ENCODE results near the gene RPRML. TPM values are rescaled to one million over a fixed set of nuclear protein-coding genes. Genes with fewer than 3 reads are reported as not detected.

The RPRML gene
- total RNA-seq, 4 donors from 2014 or later, result 0.49 TPM; not detected in 3

- in situ Hi-C loops (cut with MboI; ENCODE audit: low sequenced_read_pairs in 4 of 4), result no loop called here
- Histone ChIP-seq H3K4me1 (peaks cover 0 to 5% of the 10 kb centered on the region in 2 donors), H3K9me3 (no peaks in the 10 kb centered on the region), H3K4me3 (no peak overlapping the region), H3K27me3 (peaks cover 0 to 6% (median 4%) of the 10 kb centered on the region in 3 donors), H3K36me3 (no peaks in the 10 kb centered on the region), H3K27ac (no peak overlapping the region)
- TF ChIP-seq CTCF (IDR thresholded peaks at IDR 0.05 in 4 of 5, conservative IDR thresholded peaks at IDR 0.05 in 1 of 5), result no peak
- TF ChIP-seq POLR2A (IDR thresholded peaks at IDR 0.05), result no peak
- DNase-seq (no peak), ATAC-seq (peak in 1 of 2 donors; percentile 31)
- intact Hi-C loops (cut with DNase I; ENCODE audit: low total_unique reads), result no loop called here
Observed at GRCh38 chr17:46972346-46972745, 6.7 kb downstream of the RPRML start.

- Histone ChIP-seq H3K4me1 (peaks cover 0 to 5% of the 10 kb centered on the region in 2 donors), H3K9me3 (no peaks in the 10 kb centered on the region), H3K27ac (no peak overlapping the region), H3K36me3 (no peaks in the 10 kb centered on the region), H3K4me3 (no peak overlapping the region), H3K27me3 (peaks cover 0 to under 1% (median 0%) of the 10 kb centered on the region in 3 donors)
- ATAC-seq (no peak), DNase-seq (no peak)
- TF ChIP-seq CTCF (IDR thresholded peaks at IDR 0.05 in 4 of 5, conservative IDR thresholded peaks at IDR 0.05 in 1 of 5) (no peak), POLR2A (IDR thresholded peaks at IDR 0.05) (no peak)
- intact Hi-C loops (cut with DNase I; ENCODE audit: low total_unique reads) (no loop called here), in situ Hi-C loops (cut with MboI; ENCODE audit: low sequenced_read_pairs in 4 of 4) (no loop called here)
Observed at GRCh38 chr17:46971647-46972300, 7.3 kb downstream of the RPRML start.

- DNase-seq (no peak), ATAC-seq (no peak)
- Histone ChIP-seq H3K9me3 (no peaks in the 10 kb centered on the region), H3K36me3 (no peaks in the 10 kb centered on the region), H3K4me3 (no peak overlapping the region), H3K27ac (no peak overlapping the region), H3K27me3 (no peaks in the 10 kb centered on the region), H3K4me1 (peaks cover 0 to 5% of the 10 kb centered on the region in 2 donors)
- no peak for TF ChIP-seq POLR2A (IDR thresholded peaks at IDR 0.05)
- no peak for TF ChIP-seq CTCF (IDR thresholded peaks at IDR 0.05 in 4 of 5, conservative IDR thresholded peaks at IDR 0.05 in 1 of 5)
- in situ Hi-C loops (cut with MboI; ENCODE audit: low sequenced_read_pairs in 4 of 4) (no loop called here), intact Hi-C loops (cut with DNase I; ENCODE audit: low total_unique reads) (no loop called here)
Observed at GRCh38 chr17:46968896-46969295, 10.2 kb downstream of the RPRML start.

GRCh38 chr17:46968224-46968834, 10.7 kb downstream of the RPRML start:
- intact Hi-C loops (cut with DNase I; ENCODE audit: low total_unique reads) (no loop called here), in situ Hi-C loops (cut with MboI; ENCODE audit: low sequenced_read_pairs in 4 of 4) (no loop called here)
- no peak for DNase-seq
- TF ChIP-seq CTCF (IDR thresholded peaks at IDR 0.05 in 4 of 5, conservative IDR thresholded peaks at IDR 0.05 in 1 of 5), result no peak
- TF ChIP-seq POLR2A (IDR thresholded peaks at IDR 0.05), result no peak
- peak in 1 of 2 donors; percentile 26 for ATAC-seq
- H3K27me3 ChIP-seq, result no peaks in the 10 kb centered on the region
- H3K4me3 ChIP-seq, result no peak overlapping the region
- H3K36me3 ChIP-seq, result no peaks in the 10 kb centered on the region
- H3K4me1 ChIP-seq, result peaks cover 0 to 5% of the 10 kb centered on the region in 2 donors
- H3K9me3 ChIP-seq, result no peaks in the 10 kb centered on the region
- H3K27ac ChIP-seq, result no peak overlapping the region
